Activated CD8-positive, alpha-beta T cell treated with anti-CD3 and anti-CD28 coated beads, Interleukin-2, amount 10 ng/mL, durations not matched to agents 7 days and 5 days (primary cell): ENCODE data around the gene PROM1. TPM values are rescaled to one million over a fixed set of nuclear protein-coding genes. Genes with fewer than 3 reads are reported as not detected.
A peak's percentile ranks its signal among the peaks of the same experiment; 100 is the strongest.

ENCODE experiments used
- ATAC-seq: fragments of 150-1000 bp; cut with Tn5 transposase; one replicate; pipeline ENCODE4 v1.10.0; 2021; ENCODE audit warnings: moderate library complexity
- CTCF ChIA-PET: fragments of 350-600 bp; sonication (Branson Sonifier 250); formaldehyde crosslinking; loops from one replicate; lab custom pipeline; 2021; ENCODE audit warnings: antibody characterized with exemption; lab: Charles Lee
- POLR2A ChIA-PET: fragments of 350-600 bp; sonication (Branson Sonifier 250); formaldehyde crosslinking; loops from one replicate; lab custom pipeline; 2021; ENCODE audit warnings: antibody characterized with exemption; lab: Charles Lee
- DNase-seq: peaks from one replicate; pipeline ENCODE4 v3.0.0-alpha.2; 2020
- H3K27ac Mint-ChIP-seq: one replicate; pipeline ENCODE4 v1.8.0; 2021; ENCODE audit warnings: mild to moderate bottlenecking, mixed read lengths
- H3K27me3 Mint-ChIP-seq: one replicate; pipeline ENCODE4 v1.8.0; 2021; ENCODE audit warnings: low read depth, mixed read lengths
- H3K36me3 Mint-ChIP-seq: one replicate; pipeline ENCODE4 v1.8.0; 2021; ENCODE audit warnings: low read depth, mixed read lengths
- H3K4me1 Mint-ChIP-seq: one replicate; pipeline ENCODE4 v1.8.0; 2021; ENCODE audit warnings: low read depth, mixed read lengths
- H3K4me3 Mint-ChIP-seq: one replicate; pipeline ENCODE4 v1.8.0; 2021; ENCODE audit warnings: mild to moderate bottlenecking, mixed read lengths
- H3K9me3 Mint-ChIP-seq: one replicate; pipeline ENCODE4 v1.8.0; 2022; ENCODE audit warnings: mixed read lengths; ENCODE audit not compliant: insufficient read depth
- total RNA-seq, 2 experiments: library from RNA; stranded (reverse); gene quantifications; one replicate each; pipeline ENCODE4 v1.2.3, GENCODE V29; 2021

The PROM1 gene
- total RNA-seq, 2 experiments from 2014 or later: not detected

GRCh38 chr4:15956179-15956850, 127.5 kb downstream of the PROM1 start:
- no peaks in the 10 kb centered on the region for H3K9me3 Mint-ChIP-seq
- CTCF ChIA-PET: interaction anchor here (0.6 to 6.1 kb wide), 48 partner anchors 10 to 724 kb away, joined by 3 to 158 read pairs (median 4); no protein-coding TSS in a partner anchor
- H3K36me3 Mint-ChIP-seq: no peaks in the 10 kb centered on the region
- no peak overlapping the region for H3K4me3 Mint-ChIP-seq
- H3K27ac Mint-ChIP-seq: no peak overlapping the region
- peaks cover 11% of the 10 kb centered on the region for H3K4me1 Mint-ChIP-seq
- peak; percentile 91 for ATAC-seq
- peak; percentile 90 for DNase-seq
- peaks cover 6% of the 10 kb centered on the region for H3K27me3 Mint-ChIP-seq
- POLR2A ChIA-PET: interaction anchor here (0.5 to 0.6 kb wide), 2 partner anchors 10 to 286 kb away, joined by 3 read pairs; no protein-coding TSS in a partner anchor

GRCh38 chr4:15955670-15956069, 128.2 kb downstream of the PROM1 start:
- no peak for ATAC-seq
- peaks cover 4% of the 10 kb centered on the region for H3K27me3 Mint-ChIP-seq

DNA sequence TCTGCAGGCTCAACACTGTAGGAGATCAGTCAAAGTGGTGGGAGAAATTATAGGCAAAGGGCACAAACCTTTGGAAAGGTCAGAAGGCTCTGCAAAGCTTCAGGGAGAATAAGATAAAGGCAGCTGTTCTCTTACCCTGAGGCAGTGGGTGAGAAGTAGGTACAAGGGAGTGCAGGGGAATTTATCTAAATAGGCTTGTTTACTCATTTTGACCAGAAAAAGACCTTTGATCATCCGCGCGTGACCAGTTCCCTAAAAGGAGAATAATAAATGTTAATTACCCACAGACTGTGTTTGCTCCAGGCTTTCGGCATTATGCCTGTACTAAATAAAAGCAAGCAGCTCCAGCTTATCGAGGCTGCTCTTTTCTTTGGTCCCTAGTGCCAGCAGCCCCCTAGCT, 130.2 kb downstream of the PROM1 start:
- no peaks in the 10 kb centered on the region for H3K9me3 Mint-ChIP-seq
- peaks cover 2% of the 10 kb centered on the region for H3K27me3 Mint-ChIP-seq
- H3K36me3 Mint-ChIP-seq: no peaks in the 10 kb centered on the region
- CTCF ChIA-PET: interaction anchor here (1.1 to 6.1 kb wide), 3 partner anchors 48 to 148 kb away, joined by 3 to 158 read pairs (median 6); no protein-coding TSS in a partner anchor
- POLR2A ChIA-PET: interaction anchor here (1.2 kb wide), 1 partner anchor 98 kb away, joined by 3 read pairs; no protein-coding TSS in a partner anchor
- no peak overlapping the region for H3K27ac Mint-ChIP-seq
- DNase-seq (no peak), ATAC-seq (no peak)
- H3K4me3 Mint-ChIP-seq: no peak overlapping the region
- peaks cover 6% of the 10 kb centered on the region for H3K4me1 Mint-ChIP-seq

More at GRCh38 chr4:15955670-15956069, 128.2 kb downstream of the PROM1 start:
- Mint-ChIP-seq H3K36me3 (no peaks in the 10 kb centered on the region), H3K4me1 (peaks cover 6% of the 10 kb centered on the region), H3K27ac (no peak overlapping the region), H3K4me3 (no peak overlapping the region), H3K9me3 (no peaks in the 10 kb centered on the region)
- ChIA-PET CTCF (interaction anchor here (0.6 to 6.1 kb wide), 46 partner anchors 9 to 725 kb away, joined by 3 to 158 read pairs (median 4); no protein-coding TSS in a partner anchor), POLR2A (no interaction called here)
- no peak for DNase-seq

- Mint-ChIP-seq H3K9me3 (no peaks in the 10 kb centered on the region), H3K4me3 (no peak overlapping the region), H3K27me3 (peaks cover 2% of the 10 kb centered on the region), H3K36me3 (no peaks in the 10 kb centered on the region), H3K4me1 (peaks cover 6% of the 10 kb centered on the region), H3K27ac (no peak overlapping the region)
- DNase-seq (no peak), ATAC-seq (no peak)
- ChIA-PET POLR2A (no interaction called here), CTCF (interaction anchor here (6.1 kb wide), 1 partner anchor 70 kb away, joined by 158 read pairs; no protein-coding TSS in a partner anchor)
Measured at GRCh38 chr4:15951781-15952180, 132.0 kb downstream of the PROM1 start.

- H3K4me1 Mint-ChIP-seq: peaks cover 12% of the 10 kb centered on the region
- no peak overlapping the region for H3K4me3 Mint-ChIP-seq
- H3K27ac Mint-ChIP-seq: no peak overlapping the region
- peaks cover 8% of the 10 kb centered on the region for H3K27me3 Mint-ChIP-seq
- no peaks in the 10 kb centered on the region for H3K9me3 Mint-ChIP-seq
- no peaks in the 10 kb centered on the region for H3K36me3 Mint-ChIP-seq
- ATAC-seq (no peak), DNase-seq (no peak)
- POLR2A ChIA-PET: no interaction called here
- CTCF ChIA-PET: interaction anchor here (0.8 to 1.7 kb wide), 2 partner anchors 52 to 66 kb away, joined by 3 to 6 read pairs; no protein-coding TSS in a partner anchor
Measured at GRCh38 chr4:15948826-15949225, 135.0 kb downstream of the PROM1 start.

GRCh38 chr4:15947684-15948083, 136.1 kb downstream of the PROM1 start:
- Mint-ChIP-seq H3K9me3 (no peaks in the 10 kb centered on the region), H3K27ac (no peak overlapping the region), H3K4me1 (peaks cover 12% of the 10 kb centered on the region), H3K36me3 (no peaks in the 10 kb centered on the region), H3K27me3 (peaks cover 11% of the 10 kb centered on the region), H3K4me3 (no peak overlapping the region)
- ATAC-seq (no peak), DNase-seq (no peak)
- CTCF ChIA-PET: interaction anchor here (1.3 to 4.2 kb wide), 2 partner anchors 65 to 142 kb away, joined by 3 to 17 read pairs; no protein-coding TSS in a partner anchor
- POLR2A ChIA-PET: no interaction called here

GRCh38 chr4:15945516-15945915, 138.3 kb downstream of the PROM1 start:
- no peaks in the 10 kb centered on the region for H3K36me3 Mint-ChIP-seq
- POLR2A ChIA-PET: no interaction called here
- H3K4me1 Mint-ChIP-seq: peaks cover 12% of the 10 kb centered on the region
- H3K4me3 Mint-ChIP-seq: no peak overlapping the region
- CTCF ChIA-PET: interaction anchor here (1.0 to 4.2 kb wide), 3 partner anchors 11 to 319 kb away, joined by 3 to 17 read pairs (median 7); no protein-coding TSS in a partner anchor
- H3K27ac Mint-ChIP-seq: no peak overlapping the region
- ATAC-seq (no peak), DNase-seq (no peak)
- no peaks in the 10 kb centered on the region for H3K9me3 Mint-ChIP-seq
- H3K27me3 Mint-ChIP-seq: peaks cover 18% of the 10 kb centered on the region

- no peak overlapping the region for H3K4me3 Mint-ChIP-seq
- no peaks in the 10 kb centered on the region for H3K36me3 Mint-ChIP-seq
- no peaks in the 10 kb centered on the region for H3K9me3 Mint-ChIP-seq
- peak; percentile 46 for DNase-seq
- peaks cover 12% of the 10 kb centered on the region for H3K4me1 Mint-ChIP-seq
- no peak overlapping the region for H3K27ac Mint-ChIP-seq
- CTCF ChIA-PET: interaction anchor here (1.0 to 4.2 kb wide), 2 partner anchors 11 to 62 kb away, joined by 6 to 17 read pairs; no protein-coding TSS in a partner anchor
- H3K27me3 Mint-ChIP-seq: peaks cover 22% of the 10 kb centered on the region
- POLR2A ChIA-PET: no interaction called here
- ATAC-seq: peak; percentile 64
Measured at GRCh38 chr4:15944895-15945294, 138.9 kb downstream of the PROM1 start.

GRCh38 chr4:15942283-15942682, 141.5 kb downstream of the PROM1 start:
- Mint-ChIP-seq H3K4me3 (no peak overlapping the region), H3K27me3 (peaks cover 25% of the 10 kb centered on the region), H3K36me3 (no peaks in the 10 kb centered on the region), H3K9me3 (no peaks in the 10 kb centered on the region), H3K27ac (no peak overlapping the region), H3K4me1 (peaks cover 12% of the 10 kb centered on the region)
- ATAC-seq: no peak
- no peak for DNase-seq
- POLR2A ChIA-PET: no interaction called here
- CTCF ChIA-PET: interaction anchor here (1.2 to 2.0 kb wide), 2 partner anchors 14 to 60 kb away, joined by 6 to 7 read pairs; no protein-coding TSS in a partner anchor

GRCh38 chr4:15938640-15939039, 145.2 kb downstream of the PROM1 start, which contains the start of gene FGFBP1:
FGFBP1 (minus strand) TSS chr4:15938740; CDS start chr4:15936632, 2,108 bp downstream.
- H3K4me1 Mint-ChIP-seq: peaks cover 4% of the 10 kb centered on the region
- ATAC-seq (no peak), DNase-seq (no peak)
- H3K27me3 Mint-ChIP-seq: peaks cover 22% of the 10 kb centered on the region
- H3K36me3 Mint-ChIP-seq: no peaks in the 10 kb centered on the region
- H3K4me3 Mint-ChIP-seq: no peak within 1 kb of the TSS
- POLR2A ChIA-PET: no interaction called here
- no peak within 1 kb of the TSS for H3K27ac Mint-ChIP-seq
- CTCF ChIA-PET: interaction anchor here (1.1 to 2.5 kb wide), 2 partner anchors 17 to 56 kb away, joined by 3 to 12 read pairs; no protein-coding TSS in a partner anchor
- H3K9me3 Mint-ChIP-seq: no peaks in the 10 kb centered on the region

- POLR2A ChIA-PET: no interaction called here
- ATAC-seq (no peak), DNase-seq (no peak)
- Mint-ChIP-seq H3K36me3 (no peaks in the 10 kb centered on the region), H3K4me3 (no peak overlapping the region), H3K4me1 (peaks cover 4% of the 10 kb centered on the region), H3K27ac (no peak overlapping the region), H3K9me3 (no peaks in the 10 kb centered on the region), H3K27me3 (peaks cover 20% of the 10 kb centered on the region)
- CTCF ChIA-PET: interaction anchor here (2.5 kb wide), 1 partner anchor 55 kb away, joined by 12 read pairs; no protein-coding TSS in a partner anchor
Measured at GRCh38 chr4:15938182-15938581, 145.6 kb downstream of the PROM1 start.
